ENCODE measurements around the gene PAM.

PAM gene

GRCh38 chr5:102781359-102781758 is 26.3 kb downstream of the PAM start:
- no peak overlapping the region for H3K9ac ChIP-seq (ENCODE audit: low read length in 2 of 2)
- no peaks in the 10 kb centered on the region for H3K36me3 ChIP-seq (ENCODE audit: control insufficient read depth in 2 of 2, insufficient read depth in 2 of 2, low read length in 2 of 2)
- no peak overlapping the region for H3K4me3 ChIP-seq (ENCODE audit: low read length in 2 of 2)
- no peak overlapping the region for H3K27ac ChIP-seq (ENCODE audit: low read length)
- H3K27me3 ChIP-seq (ENCODE audit: control insufficient read depth in 1 of 2, insufficient read depth in 2 of 2, low read length in 2 of 2), result no peaks in the 10 kb centered on the region
- peaks cover 3% of the 10 kb centered on the region for H3K4me1 ChIP-seq (ENCODE audit: control insufficient read depth, insufficient read depth, low read length)
- no peaks in the 10 kb centered on the region for H3K9me3 ChIP-seq (ENCODE audit: control insufficient read depth in 2 of 2, low read length in 2 of 2)

DNA sequence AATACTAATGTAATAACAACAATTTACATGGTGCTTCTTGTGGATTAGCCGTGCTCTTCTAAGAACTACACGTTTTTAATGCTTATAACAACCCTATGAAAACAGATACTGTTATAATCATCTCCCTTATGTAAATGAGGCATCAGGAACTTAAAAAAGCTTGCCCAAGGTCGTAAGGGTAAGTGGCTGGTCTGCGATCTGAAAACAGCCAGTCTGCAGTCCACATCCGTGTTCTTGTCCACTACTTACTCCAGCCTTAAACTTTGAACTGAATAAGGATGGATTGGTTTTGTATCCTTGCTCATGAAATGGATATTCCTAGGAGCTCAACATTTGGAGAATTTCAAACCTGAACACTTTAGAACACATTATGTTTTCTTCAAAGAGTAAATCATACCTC is 26.7 kb downstream of the PAM start:
- H3K9me3 ChIP-seq (ENCODE audit: control insufficient read depth in 2 of 2, low read length in 2 of 2), result no peaks in the 10 kb centered on the region
- H3K4me3 ChIP-seq (ENCODE audit: low read length in 2 of 2), result no peak overlapping the region
- no peak overlapping the region for H3K27ac ChIP-seq (ENCODE audit: low read length)
- no peak overlapping the region for H3K9ac ChIP-seq (ENCODE audit: low read length in 2 of 2)
- H3K36me3 ChIP-seq (ENCODE audit: control insufficient read depth in 2 of 2, insufficient read depth in 2 of 2, low read length in 2 of 2), result no peaks in the 10 kb centered on the region
- peaks cover 3% of the 10 kb centered on the region for H3K4me1 ChIP-seq (ENCODE audit: control insufficient read depth, insufficient read depth, low read length)
- no peaks in the 10 kb centered on the region for H3K27me3 ChIP-seq (ENCODE audit: control insufficient read depth in 1 of 2, insufficient read depth in 2 of 2, low read length in 2 of 2)

DNA sequence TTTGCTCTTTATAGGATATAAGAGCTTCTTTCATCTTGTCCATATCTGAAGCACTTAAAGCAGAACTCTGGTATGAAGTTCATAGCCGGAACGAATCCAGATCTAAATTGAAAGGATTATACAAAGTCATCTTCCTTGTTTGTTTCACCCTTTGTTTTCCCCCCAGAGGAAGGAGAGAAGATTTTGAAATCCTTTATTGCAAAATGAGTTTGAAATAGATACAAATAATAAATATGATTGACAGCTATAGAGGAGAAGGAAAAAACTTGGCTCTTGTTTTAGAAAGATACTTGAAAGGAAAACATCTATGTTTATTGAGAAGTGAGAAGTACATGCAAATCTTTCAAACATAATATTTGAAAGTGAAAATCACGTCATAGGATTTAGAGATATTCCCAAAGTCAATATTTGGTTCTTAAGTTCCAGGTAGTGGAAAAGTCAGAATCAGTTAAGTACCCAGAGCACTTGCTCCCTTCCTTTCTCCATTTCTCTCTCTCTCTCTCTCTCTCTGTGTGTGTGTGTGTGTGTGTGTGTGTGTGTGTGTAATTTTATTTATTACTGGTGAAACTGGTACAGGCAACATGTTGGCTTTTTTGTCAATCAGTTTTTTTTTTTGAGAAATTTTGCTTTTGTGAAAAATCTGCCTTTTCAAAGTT is 27.2 kb downstream of the PAM start:
- no peak overlapping the region for H3K27ac ChIP-seq (ENCODE audit: low read length)
- no peaks in the 10 kb centered on the region for H3K9me3 ChIP-seq (ENCODE audit: control insufficient read depth in 2 of 2, low read length in 2 of 2)
- H3K36me3 ChIP-seq (ENCODE audit: control insufficient read depth in 2 of 2, insufficient read depth in 2 of 2, low read length in 2 of 2), result no peaks in the 10 kb centered on the region
- no peak overlapping the region for H3K9ac ChIP-seq (ENCODE audit: low read length in 2 of 2)
- no peaks in the 10 kb centered on the region for H3K27me3 ChIP-seq (ENCODE audit: control insufficient read depth in 1 of 2, insufficient read depth in 2 of 2, low read length in 2 of 2)
- H3K4me1 ChIP-seq (ENCODE audit: control insufficient read depth, insufficient read depth, low read length), result peaks cover 3% of the 10 kb centered on the region
- no peak overlapping the region for H3K4me3 ChIP-seq (ENCODE audit: low read length in 2 of 2)

DNA sequence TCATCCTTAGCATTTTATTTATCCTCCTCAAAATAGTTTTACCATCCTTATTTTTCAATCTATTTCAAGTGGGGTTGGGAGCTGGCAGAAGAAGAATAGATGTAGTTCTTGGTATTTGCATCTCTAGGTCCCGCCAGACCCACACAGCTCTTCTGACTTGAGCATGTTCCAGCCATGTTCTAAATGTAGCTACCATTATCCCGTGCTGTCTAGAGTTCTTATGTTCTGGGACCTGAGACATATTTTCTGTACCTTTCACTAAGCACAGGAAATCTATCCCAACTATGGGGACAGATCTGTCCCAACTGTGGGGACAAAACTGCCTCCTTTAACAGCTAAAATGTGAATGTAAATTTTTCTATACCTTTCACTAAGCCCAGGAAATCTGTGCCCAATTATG is 32.0 kb downstream of the PAM start:
- no peaks in the 10 kb centered on the region for H3K36me3 ChIP-seq (ENCODE audit: control insufficient read depth in 2 of 2, insufficient read depth in 2 of 2, low read length in 2 of 2)
- no peaks in the 10 kb centered on the region for H3K9me3 ChIP-seq (ENCODE audit: control insufficient read depth in 2 of 2, low read length in 2 of 2)
- no peaks in the 10 kb centered on the region for H3K27me3 ChIP-seq (ENCODE audit: control insufficient read depth in 1 of 2, insufficient read depth in 2 of 2, low read length in 2 of 2)
- H3K9ac ChIP-seq (ENCODE audit: low read length in 2 of 2), result no peak overlapping the region
- H3K4me1 ChIP-seq (ENCODE audit: control insufficient read depth, insufficient read depth, low read length), result peaks cover 3% of the 10 kb centered on the region
- H3K27ac ChIP-seq (ENCODE audit: low read length), result no peak overlapping the region
- no peak overlapping the region for H3K4me3 ChIP-seq (ENCODE audit: low read length in 2 of 2)

DNA sequence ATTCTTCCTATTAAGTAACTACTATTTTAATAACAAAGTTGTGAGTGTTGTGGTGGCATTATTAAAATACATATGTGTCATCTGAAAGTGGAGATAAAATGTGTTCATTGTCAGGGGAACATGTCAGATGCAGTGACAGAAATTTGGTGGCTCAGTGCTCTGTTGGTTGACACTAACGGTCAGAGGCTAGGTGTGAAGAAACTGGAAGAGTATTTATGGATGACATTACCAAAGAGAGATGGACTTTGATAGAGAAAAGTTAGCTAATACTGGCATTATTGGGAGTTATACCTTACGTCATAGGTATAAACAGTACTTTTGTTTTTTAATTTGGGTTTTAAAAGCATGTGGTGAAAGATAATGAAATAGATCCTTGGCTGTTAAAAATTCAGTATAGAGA is 33.7 kb downstream of the PAM start:
- Histone ChIP-seq H3K27ac (ENCODE audit: low read length) (no peak overlapping the region), H3K27me3 (ENCODE audit: control insufficient read depth in 1 of 2, insufficient read depth in 2 of 2, low read length in 2 of 2) (no peaks in the 10 kb centered on the region), H3K4me3 (ENCODE audit: low read length in 2 of 2) (no peak overlapping the region), H3K9ac (ENCODE audit: low read length in 2 of 2) (no peak overlapping the region), H3K36me3 (ENCODE audit: control insufficient read depth in 2 of 2, insufficient read depth in 2 of 2, low read length in 2 of 2) (no peaks in the 10 kb centered on the region), H3K4me1 (ENCODE audit: control insufficient read depth, insufficient read depth, low read length) (no peaks in the 10 kb centered on the region), H3K9me3 (ENCODE audit: control insufficient read depth in 2 of 2, low read length in 2 of 2) (no peaks in the 10 kb centered on the region)

- Histone ChIP-seq H3K9ac (ENCODE audit: low read length in 2 of 2) (no peak overlapping the region), H3K27me3 (ENCODE audit: control insufficient read depth in 1 of 2, insufficient read depth in 2 of 2, low read length in 2 of 2) (no peaks in the 10 kb centered on the region), H3K36me3 (ENCODE audit: control insufficient read depth in 2 of 2, insufficient read depth in 2 of 2, low read length in 2 of 2) (no peaks in the 10 kb centered on the region), H3K9me3 (ENCODE audit: control insufficient read depth in 2 of 2, low read length in 2 of 2) (no peaks in the 10 kb centered on the region), H3K27ac (ENCODE audit: low read length) (no peak overlapping the region), H3K4me3 (ENCODE audit: low read length in 2 of 2) (no peak overlapping the region), H3K4me1 (ENCODE audit: control insufficient read depth, insufficient read depth, low read length) (no peaks in the 10 kb centered on the region)
Measured at GRCh38 chr5:102789469-102789868, 34.4 kb downstream of the PAM start.

DNA sequence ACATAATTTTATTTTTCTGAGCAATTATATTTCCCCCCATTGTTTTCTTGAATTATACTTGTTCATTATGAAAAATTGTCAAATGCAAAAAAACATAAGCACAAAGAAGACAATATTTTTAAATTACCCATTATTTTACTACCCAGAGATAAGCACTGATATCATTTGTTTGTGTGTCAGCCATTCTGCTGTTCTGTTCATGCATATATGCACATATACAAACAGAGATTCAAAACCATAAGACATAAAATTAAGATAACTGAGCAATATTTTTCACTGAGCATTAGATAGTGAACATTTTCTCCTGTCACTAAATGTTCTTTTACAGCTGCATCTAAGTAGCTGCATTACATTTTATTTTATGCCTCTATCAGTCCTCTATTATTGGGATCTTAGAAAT is 35.6 kb downstream of the PAM start:
- Histone ChIP-seq H3K27me3 (ENCODE audit: control insufficient read depth in 1 of 2, insufficient read depth in 2 of 2, low read length in 2 of 2) (no peaks in the 10 kb centered on the region), H3K27ac (ENCODE audit: low read length) (no peak overlapping the region), H3K9me3 (ENCODE audit: control insufficient read depth in 2 of 2, low read length in 2 of 2) (no peaks in the 10 kb centered on the region), H3K4me3 (ENCODE audit: low read length in 2 of 2) (no peak overlapping the region), H3K9ac (ENCODE audit: low read length in 2 of 2) (no peak overlapping the region), H3K4me1 (ENCODE audit: control insufficient read depth, insufficient read depth, low read length) (no peaks in the 10 kb centered on the region), H3K36me3 (ENCODE audit: control insufficient read depth in 2 of 2, insufficient read depth in 2 of 2, low read length in 2 of 2) (no peaks in the 10 kb centered on the region)

DNA sequence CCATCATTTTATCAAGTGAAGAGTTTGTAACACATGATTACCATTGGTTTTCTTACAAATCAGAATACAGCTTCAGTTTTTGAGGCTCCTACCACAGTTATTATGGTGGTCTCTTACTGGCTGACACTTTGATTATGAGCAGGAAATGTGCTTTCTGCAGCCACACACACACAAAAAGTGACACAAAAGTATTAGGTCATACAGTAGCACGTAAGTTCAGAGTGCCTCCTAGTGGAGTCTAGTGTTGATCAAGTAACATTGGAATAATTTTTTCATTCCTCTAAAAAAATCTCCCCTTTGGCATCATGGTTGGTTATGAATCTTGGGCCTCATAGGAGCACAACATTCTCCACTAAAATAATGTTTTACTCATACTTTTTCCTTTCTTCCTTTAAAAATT is 37.6 kb downstream of the PAM start:
- Histone ChIP-seq H3K4me1 (ENCODE audit: control insufficient read depth, insufficient read depth, low read length) (no peaks in the 10 kb centered on the region), H3K27ac (ENCODE audit: low read length) (no peak overlapping the region), H3K27me3 (ENCODE audit: control insufficient read depth in 1 of 2, insufficient read depth in 2 of 2, low read length in 2 of 2) (no peaks in the 10 kb centered on the region), H3K9me3 (ENCODE audit: control insufficient read depth in 2 of 2, low read length in 2 of 2) (no peaks in the 10 kb centered on the region), H3K9ac (ENCODE audit: low read length in 2 of 2) (no peak overlapping the region), H3K4me3 (ENCODE audit: low read length in 2 of 2) (no peak overlapping the region), H3K36me3 (ENCODE audit: control insufficient read depth in 2 of 2, insufficient read depth in 2 of 2, low read length in 2 of 2) (no peaks in the 10 kb centered on the region)

DNA sequence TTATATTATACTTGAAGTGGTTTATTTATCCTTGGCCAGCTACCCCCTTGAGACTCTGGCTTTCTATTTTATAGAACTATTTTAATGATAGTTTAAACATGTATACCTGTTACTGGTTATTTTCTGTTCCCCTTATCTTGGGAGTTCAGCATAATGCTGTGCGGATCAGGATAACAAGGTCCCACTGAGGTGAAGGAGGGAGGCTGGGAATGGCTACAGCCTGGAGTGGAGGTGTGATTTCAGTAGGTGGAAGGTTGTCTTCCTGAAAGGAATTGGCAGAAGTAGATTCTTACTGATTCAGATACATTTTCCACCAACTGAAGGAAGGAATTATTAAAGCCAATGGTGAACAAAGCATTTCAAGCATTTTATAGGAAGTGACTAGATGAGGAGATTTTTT is 38.9 kb downstream of the PAM start:
- Histone ChIP-seq H3K27ac (ENCODE audit: low read length) (no peak overlapping the region), H3K36me3 (ENCODE audit: control insufficient read depth in 2 of 2, insufficient read depth in 2 of 2, low read length in 2 of 2) (no peaks in the 10 kb centered on the region), H3K27me3 (ENCODE audit: control insufficient read depth in 1 of 2, insufficient read depth in 2 of 2, low read length in 2 of 2) (no peaks in the 10 kb centered on the region), H3K9me3 (ENCODE audit: control insufficient read depth in 2 of 2, low read length in 2 of 2) (no peaks in the 10 kb centered on the region), H3K4me1 (ENCODE audit: control insufficient read depth, insufficient read depth, low read length) (no peaks in the 10 kb centered on the region), H3K9ac (ENCODE audit: low read length in 2 of 2) (no peak overlapping the region), H3K4me3 (ENCODE audit: low read length in 2 of 2) (no peak overlapping the region)

DNA sequence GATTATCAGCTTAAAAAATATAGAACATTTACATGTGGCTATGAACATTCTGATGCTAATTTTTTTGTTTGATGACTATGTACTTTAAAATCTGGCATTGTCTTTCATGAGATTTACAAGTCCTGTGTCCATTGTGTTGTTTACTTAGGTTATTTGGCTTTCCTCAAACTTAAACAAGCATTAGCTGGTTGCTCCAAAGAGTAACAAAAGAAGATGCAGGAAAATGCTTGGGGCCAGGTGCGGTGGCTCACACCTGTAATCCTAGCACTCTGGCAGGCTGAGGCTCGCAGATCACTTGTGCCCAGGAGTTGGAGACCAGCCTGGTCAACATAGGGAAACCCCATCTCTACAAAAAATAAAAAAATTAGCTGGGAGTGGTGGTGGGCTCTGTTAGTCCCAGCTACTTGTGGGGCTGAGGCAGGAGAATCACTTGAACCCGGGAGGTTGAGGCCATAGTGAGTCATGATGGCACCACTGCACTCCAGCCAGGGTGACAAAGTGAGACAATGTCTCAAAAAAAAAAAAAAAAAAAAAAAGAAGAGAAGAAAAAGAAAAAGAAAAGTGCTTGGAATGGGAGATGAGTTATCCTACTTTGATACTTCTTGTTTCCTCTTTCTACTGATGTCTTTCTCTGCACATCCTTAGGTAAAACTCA is 39.7 kb downstream of the PAM start:
- H3K4me3 ChIP-seq (ENCODE audit: low read length in 2 of 2), result no peak overlapping the region
- no peaks in the 10 kb centered on the region for H3K4me1 ChIP-seq (ENCODE audit: control insufficient read depth, insufficient read depth, low read length)
- H3K36me3 ChIP-seq (ENCODE audit: control insufficient read depth in 2 of 2, insufficient read depth in 2 of 2, low read length in 2 of 2), result no peaks in the 10 kb centered on the region
- no peak overlapping the region for H3K9ac ChIP-seq (ENCODE audit: low read length in 2 of 2)
- H3K27me3 ChIP-seq (ENCODE audit: control insufficient read depth in 1 of 2, insufficient read depth in 2 of 2, low read length in 2 of 2), result no peaks in the 10 kb centered on the region
- no peaks in the 10 kb centered on the region for H3K9me3 ChIP-seq (ENCODE audit: control insufficient read depth in 2 of 2, low read length in 2 of 2)
- no peak overlapping the region for H3K27ac ChIP-seq (ENCODE audit: low read length)

- Histone ChIP-seq H3K27me3 (ENCODE audit: control insufficient read depth in 1 of 2, insufficient read depth in 2 of 2, low read length in 2 of 2) (no peaks in the 10 kb centered on the region), H3K36me3 (ENCODE audit: control insufficient read depth in 2 of 2, insufficient read depth in 2 of 2, low read length in 2 of 2) (peaks cover 0 to 2% of the 10 kb centered on the region in 2 donors), H3K9ac (ENCODE audit: low read length in 2 of 2) (no peak overlapping the region), H3K27ac (ENCODE audit: low read length) (no peak overlapping the region), H3K4me1 (ENCODE audit: control insufficient read depth, insufficient read depth, low read length) (no peaks in the 10 kb centered on the region), H3K4me3 (ENCODE audit: low read length in 2 of 2) (no peak overlapping the region), H3K9me3 (ENCODE audit: control insufficient read depth in 2 of 2, low read length in 2 of 2) (no peaks in the 10 kb centered on the region)
Measured at GRCh38 chr5:102795526-102795925, 40.4 kb downstream of the PAM start.
